Left renal pelvis (tissue), 4 donors: ENCODE results near the gene CENPP. TPM values are rescaled to one million over a fixed set of nuclear protein-coding genes. Genes with fewer than 3 reads are reported as not detected.
"Not testable (repeated sequence)": the region's sequence is repeated elsewhere in the genome, so short reads cannot be mapped to it uniquely, and the experiment has no call there.

ENCODE experiments used
- DNase-seq, 4 donors: peaks; one replicate each; pipeline ENCODE4 v3.0.0-alpha.2; 2013; ENCODE audit warnings: low read depth in 4 of 4, low spot score in 3 of 4
- polyA plus RNA-seq, 4 donors: library from polyadenylated mRNA; unstranded; fragments of 120-200 nt; gene quantifications; one replicate each; pipeline ENCODE4 v1.2.1, GENCODE V29; 2013; ENCODE audit not compliant: insufficient read length in 4 of 4

CENPP gene
- polyA plus RNA-seq, 4 donors = 6.5 to 8.9 (median 7.4) TPM

DNA sequence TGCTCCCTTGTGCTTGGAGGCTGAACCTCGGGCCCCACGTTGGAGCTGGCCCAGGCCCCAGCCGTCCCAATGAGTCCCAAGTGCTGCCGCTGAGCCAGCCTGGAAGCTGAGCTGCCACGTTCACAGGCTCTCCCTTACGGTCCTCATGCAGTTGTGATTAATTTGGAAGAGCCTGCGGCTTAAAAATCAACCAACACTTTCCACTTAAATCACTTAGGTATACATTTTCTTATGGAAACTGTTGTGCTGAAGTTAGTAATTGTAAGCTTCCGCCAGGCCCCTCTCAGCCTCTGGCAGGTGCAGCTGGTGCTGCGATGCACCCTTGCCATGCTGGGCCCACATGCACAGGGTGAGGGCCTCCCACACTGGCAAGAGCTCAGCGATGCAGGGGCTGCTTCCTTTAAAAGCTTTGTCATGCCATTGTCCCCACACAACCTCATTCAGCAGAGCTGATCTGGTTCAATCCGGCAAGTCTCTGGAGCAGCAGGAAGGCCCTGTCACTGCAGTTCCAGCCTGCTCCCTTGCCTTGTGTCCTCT, 283.2 kb downstream of the CENPP start:
- DNase-seq = peak in 2 of 4 donors; percentile 39 to 43

DNA sequence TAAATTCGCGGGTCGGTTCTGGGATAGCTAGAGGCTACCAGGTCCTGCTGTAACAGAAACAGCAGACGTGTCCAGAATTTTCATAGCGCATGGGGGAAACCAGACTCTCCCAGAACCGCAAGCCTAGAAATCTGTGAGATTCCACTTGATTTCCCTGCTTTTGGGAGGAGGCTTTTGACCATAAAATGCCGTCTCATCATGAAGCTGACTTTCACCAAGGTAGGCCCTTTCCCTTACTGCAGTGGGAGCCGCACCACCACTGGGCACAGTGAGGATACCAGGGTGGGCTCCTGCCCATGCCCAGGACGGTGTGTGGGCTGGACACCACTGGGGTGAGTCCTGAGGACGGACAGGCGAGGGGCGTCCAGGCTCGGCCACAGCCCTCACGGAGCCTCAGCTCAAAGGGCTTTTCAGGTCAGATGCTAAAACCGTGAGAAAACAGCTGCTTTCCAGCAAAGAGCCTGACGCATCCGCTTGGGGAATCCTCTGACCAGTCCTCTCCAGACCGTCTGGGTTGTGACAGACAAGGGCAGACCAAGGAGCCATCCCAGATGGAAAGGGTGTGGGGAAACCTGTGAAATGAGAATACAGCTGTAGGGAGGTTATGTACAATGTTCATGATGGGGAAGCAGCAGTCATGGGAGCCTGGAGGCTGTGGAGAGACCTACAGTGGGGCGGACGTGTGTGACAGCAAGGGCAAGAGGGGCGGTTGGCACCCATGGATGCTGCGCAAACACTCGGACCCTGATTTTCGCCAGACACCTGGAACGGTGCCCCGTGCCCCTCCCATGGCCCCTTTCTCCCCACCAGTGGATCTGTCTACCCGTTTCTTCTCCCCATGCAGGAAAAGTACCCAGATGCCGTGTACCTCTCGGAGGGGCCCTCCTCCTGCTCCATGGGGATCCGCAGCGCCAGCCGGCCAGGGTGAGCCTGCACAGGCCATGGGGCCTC, 285.0 kb downstream of the CENPP start:
- no peak for DNase-seq

GRCh38 chr9:92611621-92612285, 286.0 kb downstream of the CENPP start:
- DNase-seq = no peak

GRCh38 chr9:92612292-92612691, 286.5 kb downstream of the CENPP start:
- no peak for DNase-seq

DNA sequence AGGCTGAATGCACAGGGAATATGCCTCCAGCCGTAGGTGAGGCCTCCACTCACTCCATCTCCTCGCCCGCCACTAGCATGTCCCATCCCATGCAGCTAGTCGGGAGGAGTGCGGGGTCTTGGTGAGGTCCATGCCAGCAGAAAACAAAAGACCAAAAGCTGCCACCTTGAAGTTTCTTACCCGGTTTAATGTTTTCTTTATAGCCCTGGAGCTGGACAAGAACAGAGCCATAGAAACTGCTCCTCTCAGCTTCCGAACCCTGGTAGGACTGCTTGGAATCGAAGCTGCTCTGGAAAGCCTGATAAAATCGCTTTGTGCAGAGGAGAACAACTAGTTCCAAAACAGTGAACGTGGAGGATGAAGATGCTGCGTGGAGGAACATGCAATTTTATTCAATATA, 287.1 kb downstream of the CENPP start:
- DNase-seq = no peak

GRCh38 chr9:92613268-92614122, 287.7 kb downstream of the CENPP start:
- DNase-seq = no peak

GRCh38 chr9:92614123-92614510, 288.4 kb downstream of the CENPP start:
- no peak for DNase-seq

- DNase-seq = no peak
Observed at GRCh38 chr9:92614763-92615461, 289.2 kb downstream of the CENPP start.

DNA sequence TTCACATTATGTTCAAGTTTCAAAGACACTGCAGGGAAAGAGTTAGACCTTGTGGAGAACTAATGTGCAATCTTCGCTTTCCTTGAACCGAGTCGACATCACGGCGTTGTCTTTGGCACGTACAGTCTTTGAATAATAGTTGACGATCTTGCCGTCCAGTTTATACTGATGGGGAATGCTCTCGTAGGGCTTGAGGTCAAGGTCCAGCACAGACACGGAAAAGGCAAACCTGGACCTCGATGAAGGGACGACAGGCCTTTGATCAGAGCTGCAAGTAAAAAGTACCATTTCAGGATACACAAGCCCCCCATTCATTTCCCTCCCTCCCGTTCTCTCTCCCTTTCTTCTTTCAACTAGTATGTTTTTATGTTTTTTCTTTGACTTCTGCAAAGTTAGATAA, 290.0 kb downstream of the CENPP start:
- no peak for DNase-seq

DNA sequence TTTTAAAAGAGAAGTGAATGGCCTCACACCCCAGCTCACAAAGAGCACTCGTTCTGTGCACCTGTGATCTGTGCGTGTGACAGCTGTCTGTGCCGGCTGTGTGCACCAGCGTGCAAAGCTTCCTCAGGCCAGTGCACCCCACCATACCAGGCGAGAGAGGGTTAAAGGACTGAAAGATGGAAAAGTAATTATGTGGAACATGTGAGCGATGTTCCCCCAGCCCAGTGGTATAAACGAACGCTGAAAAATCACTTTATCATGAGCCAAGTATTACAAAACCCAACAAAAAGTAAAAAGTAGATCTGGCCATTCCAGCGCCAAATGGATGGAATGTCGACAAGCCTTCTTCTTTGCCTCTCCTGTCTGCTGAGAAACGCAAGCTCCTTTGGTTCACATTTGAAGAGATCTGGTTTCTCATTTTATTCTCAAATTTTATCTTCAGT, 290.5 kb downstream of the CENPP start:
- DNase-seq = no peak

DNA sequence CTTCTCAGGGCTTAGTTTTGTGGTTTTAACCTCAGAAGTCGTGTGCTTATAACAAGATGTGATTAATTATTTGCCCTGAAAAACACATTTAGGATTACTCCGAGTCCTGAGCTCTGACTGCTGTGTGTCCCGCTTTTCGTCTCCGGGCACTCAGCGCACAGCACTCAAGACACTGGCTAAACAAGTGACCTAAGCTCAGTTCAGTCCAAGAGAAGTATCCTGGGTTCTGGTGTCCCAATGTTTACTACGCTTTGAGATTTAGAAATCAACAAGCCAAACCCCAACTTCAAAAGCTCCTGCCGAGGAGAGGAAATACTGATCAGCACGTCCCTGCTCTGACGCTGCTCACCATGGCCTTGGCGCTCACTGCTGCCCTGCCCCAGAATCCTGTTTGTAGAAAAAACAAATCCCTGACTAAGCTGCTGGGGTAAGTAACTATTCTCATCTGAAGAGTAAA, 290.9 kb downstream of the CENPP start:
- no peak for DNase-seq

DNA sequence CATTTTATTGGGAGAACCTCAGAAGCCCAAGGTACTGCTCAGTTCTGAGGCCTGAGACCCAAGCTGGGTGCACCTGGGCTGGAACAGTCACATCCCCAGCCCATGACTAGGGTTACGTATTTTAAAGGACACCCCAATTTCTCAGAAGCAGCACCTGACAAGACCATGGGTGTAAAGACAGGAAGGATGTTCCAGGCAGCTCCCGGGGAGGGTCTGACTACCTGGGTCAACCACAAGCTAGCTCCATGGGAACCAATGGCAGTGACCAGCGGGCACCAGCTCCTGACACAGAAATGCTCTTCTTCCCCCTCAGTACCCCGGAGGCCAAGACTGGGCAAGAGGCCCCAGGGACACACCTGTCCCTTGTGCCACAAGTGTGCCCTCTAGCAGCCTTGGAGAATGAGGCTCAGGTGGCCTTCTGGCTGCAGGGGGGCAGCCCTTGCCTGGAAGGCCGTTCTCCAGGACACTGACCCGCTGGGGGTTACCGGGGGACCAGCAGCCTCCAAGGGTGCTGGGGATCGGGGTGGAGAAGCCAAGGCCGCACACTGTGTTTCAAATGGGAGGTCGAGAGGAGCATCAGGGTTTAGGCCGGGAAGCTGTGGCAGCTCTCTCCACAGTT, 291.6 kb downstream of the CENPP start:
- no peak for DNase-seq

- DNase-seq = no peak
Observed at GRCh38 chr9:92617951-92618510, 292.3 kb downstream of the CENPP start.

GRCh38 chr9:92618633-92619225, 293.0 kb downstream of the CENPP start:
- DNase-seq = no peak

- no peak for DNase-seq
Observed at GRCh38 chr9:92619601-92620300, 294.0 kb downstream of the CENPP start.

DNA sequence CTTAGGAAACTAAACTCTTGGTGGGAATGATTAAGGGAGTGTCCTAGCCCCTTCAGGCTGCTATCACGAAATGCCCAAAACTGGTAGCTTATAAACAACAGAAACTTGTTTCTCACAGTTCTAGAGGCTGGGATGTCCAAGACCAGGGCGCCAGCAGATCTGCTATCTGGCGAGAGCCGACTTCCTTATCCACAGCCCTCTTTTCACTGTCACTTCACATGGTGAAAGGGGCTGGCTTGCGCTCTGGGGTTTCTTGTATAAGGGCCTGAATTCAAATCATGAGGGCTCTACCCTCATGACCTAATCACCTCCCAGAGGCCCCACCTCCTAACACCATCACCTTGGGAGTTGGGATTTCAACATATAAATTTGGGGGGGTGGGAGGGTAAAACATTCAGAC, 295.1 kb downstream of the CENPP start:
- no peak for DNase-seq

GRCh38 chr9:92623936-92624335, 298.2 kb downstream of the CENPP start:
- not testable (repeated sequence) for DNase-seq

- DNase-seq = no peak
Observed at GRCh38 chr9:92626484-92626883, 300.7 kb downstream of the CENPP start.
